Thymus (tissue), 11 donors: ENCODE measurements around the gene RRP8. TPM values are rescaled to one million over a fixed set of nuclear protein-coding genes. Genes with fewer than 3 reads are reported as not detected.

ENCODE experiments used
- DNase-seq, 9 donors: peaks; one replicate each; pipeline ENCODE4 v3.0.0-alpha.2; 2013; ENCODE audit warnings: low spot score in 9 of 9, low read depth in 6 of 9, missing footprints in 1 of 9
- H3K27ac ChIP-seq, 2 donors: one replicate each; pipeline ENCODE4 v1.5.1; 2013; ENCODE audit warnings: control low read depth in 1 of 2, low read depth in 1 of 2, low read length in 1 of 2, mild to moderate bottlenecking in 1 of 2, moderate library complexity in 1 of 2
- H3K27me3 ChIP-seq, 2 donors: one replicate each; pipeline ENCODE4 v1.5.1; 2013; ENCODE audit warnings: low read length in 1 of 2; ENCODE audit not compliant: control insufficient read depth in 2 of 2, insufficient read depth in 1 of 2
- H3K36me3 ChIP-seq, 2 donors: one replicate each; pipeline ENCODE4 v1.5.1; 2013; ENCODE audit warnings: low read length in 1 of 2, mild to moderate bottlenecking in 1 of 2, moderate library complexity in 1 of 2; ENCODE audit not compliant: control insufficient read depth in 2 of 2, insufficient read depth in 2 of 2
- H3K4me1 ChIP-seq, 2 donors: one replicate each; pipeline ENCODE4 v1.5.1; 2013; ENCODE audit warnings: low read length in 2 of 2; ENCODE audit not compliant: control insufficient read depth in 2 of 2, insufficient read depth in 2 of 2
- H3K4me3 ChIP-seq, 2 donors: one replicate each; pipeline ENCODE4 v1.5.1; 2013; ENCODE audit warnings: low read length in 2 of 2, control low read depth in 1 of 2, mild to moderate bottlenecking in 1 of 2
- H3K9me3 ChIP-seq, 2 donors: one replicate each; pipeline ENCODE4 v1.5.1; 2013; ENCODE audit warnings: low read length in 1 of 2, mild to moderate bottlenecking in 1 of 2; ENCODE audit not compliant: control insufficient read depth in 2 of 2, insufficient read depth in 1 of 2
- WGBS: extraction: QIAGEN DNeasy Blood & Tissue Kit; methylation state at CpG from one replicate; pipeline ENCODE4 v1.1.7; 2013; 5-methylcytosine and 5-hydroxymethylcytosine counted together
- polyA plus RNA-seq: library from polyadenylated mRNA; stranded (reverse); fragments of 200-250 nt; gene quantifications from one replicate; pipeline ENCODE4 v1.2.3, GENCODE V29; 2013
- total RNA-seq: library from RNA; stranded (reverse); fragments of 120-200 nt; gene quantifications from one replicate; pipeline ENCODE4 v1.2.4, GENCODE V29; 2013
- donor health status: healthy.

RRP8 gene
- total and polyA plus RNA-seq, 2 donors: 22.0 to 32.2 TPM

GRCh38 chr11:6636480-6636879, 33.1 kb upstream of the RRP8 start:
- WGBS: 93% methylated on average over 3 of the region's 3 CpGs
- no peaks in the 10 kb centered on the region for H3K4me1 ChIP-seq

GRCh38 chr11:6635082-6635932, 31.9 kb upstream of the RRP8 start:
- Histone ChIP-seq H3K4me3 (no peak overlapping the region), H3K9me3 (no peaks in the 10 kb centered on the region), H3K27ac (no peak overlapping the region), H3K36me3 (peaks cover 6 to 16% of the 10 kb centered on the region in 2 donors), H3K27me3 (no peaks in the 10 kb centered on the region), H3K4me1 (no peaks in the 10 kb centered on the region)
- 56% methylated on average over 10 of the region's 10 CpGs for WGBS
- no peak for DNase-seq

More at GRCh38 chr11:6636480-6636879, 33.1 kb upstream of the RRP8 start:
- no peaks in the 10 kb centered on the region for H3K27me3 ChIP-seq
- no peak overlapping the region for H3K4me3 ChIP-seq
- H3K27ac ChIP-seq: no peak overlapping the region
- no peak for DNase-seq
- peaks cover 6 to 16% of the 10 kb centered on the region in 2 donors for H3K36me3 ChIP-seq
- H3K9me3 ChIP-seq: no peaks in the 10 kb centered on the region

- no peak overlapping the region for H3K27ac ChIP-seq
- no peaks in the 10 kb centered on the region for H3K4me1 ChIP-seq
Observed at GRCh38 chr11:6634534-6634933, 31.1 kb upstream of the RRP8 start.

GRCh38 chr11:6633422-6634408, 30.3 kb upstream of the RRP8 start:
- H3K27me3 ChIP-seq: no peaks in the 10 kb centered on the region
- 96% methylated on average over 16 of the region's 16 CpGs for WGBS
- no peaks in the 10 kb centered on the region for H3K9me3 ChIP-seq
- no peak overlapping the region for H3K4me3 ChIP-seq
- DNase-seq: no peak
- no peaks in the 10 kb centered on the region for H3K4me1 ChIP-seq
- no peak overlapping the region for H3K27ac ChIP-seq
- H3K36me3 ChIP-seq: peaks cover 13 to 15% of the 10 kb centered on the region in 2 donors

More at GRCh38 chr11:6634534-6634933, 31.1 kb upstream of the RRP8 start:
- Histone ChIP-seq H3K36me3 (peaks cover 7 to 16% of the 10 kb centered on the region in 2 donors), H3K9me3 (no peaks in the 10 kb centered on the region), H3K4me3 (no peak overlapping the region), H3K27me3 (no peaks in the 10 kb centered on the region)
- DNase-seq: no peak
- WGBS: 89% methylated on average over 1 of the region's 1 CpG

GRCh38 chr11:6632116-6633073, 29.0 kb upstream of the RRP8 start:
- Histone ChIP-seq H3K4me1 (peaks cover 2 to 3% of the 10 kb centered on the region in 2 donors), H3K4me3 (no peak overlapping the region), H3K9me3 (no peaks in the 10 kb centered on the region), H3K36me3 (peaks cover 13 to 16% of the 10 kb centered on the region in 2 donors), H3K27ac (no peak overlapping the region), H3K27me3 (no peaks in the 10 kb centered on the region)
- WGBS: 95% methylated on average over 29 of the region's 29 CpGs
- DNase-seq: no peak

GRCh38 chr11:6631361-6631890, 28.0 kb upstream of the RRP8 start:
- H3K27me3 ChIP-seq: no peaks in the 10 kb centered on the region
- WGBS: 89% methylated on average over 11 of the region's 11 CpGs
- H3K4me3 ChIP-seq: no peak overlapping the region
- no peaks in the 10 kb centered on the region for H3K9me3 ChIP-seq
- H3K36me3 ChIP-seq: peaks cover 13 to 25% of the 10 kb centered on the region in 2 donors
- no peak for DNase-seq
- peaks cover 5 to 7% of the 10 kb centered on the region in 2 donors for H3K4me1 ChIP-seq
- no peak overlapping the region for H3K27ac ChIP-seq

- 91% methylated on average over 28 of the region's 28 CpGs for WGBS
- H3K27me3 ChIP-seq: no peaks in the 10 kb centered on the region
- H3K4me3 ChIP-seq: no peak overlapping the region
- no peak for DNase-seq
- H3K9me3 ChIP-seq: no peaks in the 10 kb centered on the region
- H3K27ac ChIP-seq: no peak overlapping the region
- peaks cover 5 to 7% of the 10 kb centered on the region in 2 donors for H3K4me1 ChIP-seq
- peaks cover 13 to 25% of the 10 kb centered on the region in 2 donors for H3K36me3 ChIP-seq
Observed at GRCh38 chr11:6630632-6631291, 27.3 kb upstream of the RRP8 start.
